K562 (cell line): ENCODE results near the gene BAK1. TPM values are rescaled to one million over a fixed set of nuclear protein-coding genes. Genes with fewer than 3 reads are reported as not detected.
A peak's percentile ranks its signal among the peaks of the same experiment; 100 is the strongest.

ENCODE experiments used
- ATAC-seq: fragments of 200-7000 bp; cut with Tn5 transposase; 3 replicates; pipeline ENCODE4 v1.9.1; 2020; ENCODE audit warnings: moderate library complexity
- BruUV-seq: library from RNA; stranded (reverse); fragments of 400-500 nt; replicated peaks from 2 replicates; lab custom pipeline; 2021; lab: Mats Ljungman, UMichigan
- CTCF ChIA-PET: fragments of 300-600 bp; formaldehyde crosslinking; extraction: SDS; loops from one replicate; lab custom pipeline; 2021; ENCODE audit warnings: low intra/inter-chr PET ratio; lab: Yijun Ruan, JAX
- POLR2A ChIA-PET: fragments of 300-600, 350-650 bp; sonication (Branson Sonifier 250); formaldehyde crosslinking; extraction: SDS; loops from one replicate; lab custom pipeline; 2021; ENCODE audit warnings: antibody characterized with exemption, inconsistent platforms; lab: Yijun Ruan, JAX
- DNase-seq, 4 experiments: peaks; one replicate each; pipeline versions ENCODE4 v3.0.0 to v3.0.0-alpha.2; 2011 to 2018; ENCODE audit warnings: low spot score in 3 of 4, mixed read lengths in 3 of 4; ENCODE audit errors: extremely low read depth in 1 of 4
- FAIRE-seq: peaks from 2 replicates; lab custom pipeline; 2011; peaks lifted over from hg19 to GRCh38; lab: Jason Lieb, UNC
- H2AFZ ChIP-seq: 2 replicates; pipeline ENCODE4 v1.6.0; 2011; ENCODE audit warnings: low read depth, low read length, control low read depth, inconsistent platforms
- H3K27ac ChIP-seq: fragments of 200-600 bp; 3 replicates; pipeline ENCODE4 v1.8.0; 2011; ENCODE audit warnings: low read depth, mild to moderate bottlenecking, control low read depth, inconsistent platforms, low read length, moderate library complexity, mixed read lengths; ENCODE audit errors: extremely low read depth
- H3K27me3 ChIP-seq, 2 experiments: fragments of 300-600 bp in 1 of 2; 2 replicates in 1 of 2; 3 replicates in 1 of 2; pipeline versions ENCODE4 v1.6.0 to v1.8.0; 2011; ENCODE audit warnings: inconsistent platforms in 2 of 2, low read length in 2 of 2, mild to moderate bottlenecking in 1 of 2, mixed read lengths in 1 of 2, moderate library complexity in 1 of 2; ENCODE audit not compliant: control insufficient read depth in 2 of 2, insufficient read depth in 2 of 2
- H3K36me3 ChIP-seq: fragments of 300-600 bp; 3 replicates; pipeline ENCODE4 v1.8.0; 2011; ENCODE audit warnings: mild to moderate bottlenecking, low read length, inconsistent platforms; ENCODE audit not compliant: control insufficient read depth, insufficient read depth
- H3K4me1 ChIP-seq, 2 experiments: fragments of 200-600 bp in 1 of 2; replicated peaks in 1 of 2; 2 replicates in 1 of 2; 3 replicates in 1 of 2; pipeline versions ENCODE4 v1.5.1 to v1.8.0; 2011; ENCODE audit warnings: inconsistent platforms in 2 of 2, low read length in 2 of 2, mild to moderate bottlenecking in 1 of 2, mixed read lengths in 1 of 2, moderate library complexity in 1 of 2; ENCODE audit not compliant: control insufficient read depth in 2 of 2, insufficient read depth in 2 of 2
- H3K4me2 ChIP-seq: 2 replicates; pipeline ENCODE4 v1.6.1; 2011; ENCODE audit warnings: low read length, control low read depth, inconsistent platforms, mixed read lengths; ENCODE audit not compliant: insufficient read depth
- H3K4me3 ChIP-seq: fragments of 200-600 bp; sonication (generic), shearing (Covaris generic); 2 replicates; pipeline ENCODE4 v1.5.1; 2016; ENCODE audit warnings: control low read depth, inconsistent platforms
- H3K79me2 ChIP-seq: fragments of 200-600 bp; 3 replicates; pipeline ENCODE4 v1.8.0; 2011; ENCODE audit warnings: low read length, inconsistent platforms; ENCODE audit not compliant: control insufficient read depth, insufficient read depth
- H3K9ac ChIP-seq, 2 experiments: 2 replicates each; pipeline versions ENCODE4 v1.6.0 to v1.6.1; 2011; ENCODE audit warnings: low read depth in 2 of 2, low read length in 2 of 2, control low read depth in 1 of 2, inconsistent platforms in 1 of 2, mild to moderate bottlenecking in 1 of 2, mixed read lengths in 1 of 2; ENCODE audit not compliant: insufficient read depth in 1 of 2
- H3K9me1 ChIP-seq: one replicate; pipeline ENCODE4 v1.6.0; 2011; ENCODE audit warnings: inconsistent platforms, mild to moderate bottlenecking, low read length, moderate library complexity; ENCODE audit not compliant: control insufficient read depth, insufficient read depth
- H3K9me3 ChIP-seq: replicated peaks from 2 replicates; pipeline ENCODE4 v1.5.1; 2011; ENCODE audit warnings: low read depth, low read length, inconsistent platforms; ENCODE audit not compliant: control insufficient read depth, insufficient read depth
- H4K20me1 ChIP-seq: replicated peaks from 2 replicates; pipeline ENCODE4 v1.6.1; 2011; ENCODE audit warnings: low read length, inconsistent platforms, mixed read lengths; ENCODE audit not compliant: control insufficient read depth, insufficient read depth
- ARID3A ChIP-seq: IDR thresholded peaks from 2 replicates; pipeline ENCODE4 v1.6.1; 2012; ENCODE audit warnings: low read depth, low read length, improper control_type of control experiment, borderline replicate concordance
- FUS ChIP-seq: fragments of 200-400 bp; formaldehyde crosslinking; optimal IDR thresholded peaks from 2 replicates; pipeline ENCODE3; 2017; ENCODE audit warnings: low read depth, low read length
- MITF ChIP-seq: IDR thresholded peaks from 2 replicates; pipeline ENCODE4 v1.6.1; 2014; ENCODE audit warnings: antibody characterized with exemption
- MTF1 ChIP-seq: fragments of 250-450 bp; sonication (Bioruptor Pico); IDR thresholded peaks from 2 replicates; pipeline ENCODE4 v1.9.0; 2021; ENCODE audit warnings: moderate library complexity, mild to moderate bottlenecking, inconsistent platforms, borderline replicate concordance
- MYC ChIP-seq, 2 experiments: fragments of 250-450 bp in 1 of 2; sonication (Bioruptor Pico) in 1 of 2; IDR thresholded peaks; 2 replicates each; pipeline versions ENCODE4 v1.5.1 to v1.6.1; 2012 to 2021; ENCODE audit warnings: low read depth in 2 of 2, borderline replicate concordance in 1 of 2, improper control_type of control experiment in 1 of 2, low read length in 1 of 2, mild to moderate bottlenecking in 1 of 2, moderate library complexity in 1 of 2
- NR2F6 ChIP-seq: fragments of 450-650 bp; formaldehyde crosslinking; IDR thresholded peaks from 2 replicates; pipeline ENCODE4 v1.4.0; 2020; ENCODE audit warnings: mild to moderate bottlenecking
- POLR2H ChIP-seq: IDR thresholded peaks from 2 replicates; pipeline ENCODE4 v1.6.1; 2016; ENCODE audit warnings: missing genetic modification characterization, low read depth, mild to moderate bottlenecking, control low read depth, missing compliant biosample characterization, moderate library complexity
- TBL1XR1 ChIP-seq, 2 experiments: IDR thresholded peaks; 2 replicates each; pipeline ENCODE4 v1.6.1; 2012; ENCODE audit warnings: improper control_type of control experiment in 2 of 2, low read length in 2 of 2, mild to moderate bottlenecking in 1 of 2
- UBTF ChIP-seq, 2 experiments: IDR thresholded peaks; 2 replicates each; pipeline ENCODE4 v1.6.1; 2012; ENCODE audit warnings: improper control_type of control experiment in 2 of 2, low read depth in 2 of 2, low read length in 2 of 2, borderline replicate concordance in 1 of 2
- ZNF639 ChIP-seq, 2 experiments: fragments of 200-800 bp in 1 of 2; sonication (Bioruptor generic) in 1 of 2; sonication (generic) in 1 of 2; formaldehyde crosslinking in 1 of 2; IDR thresholded peaks in 1 of 2; conservative IDR thresholded peaks in 1 of 2; 2 replicates each; pipeline versions ENCODE4 v1.5.0 to v1.6.1; 2016 to 2020; ENCODE audit warnings: missing compliant biosample characterization in 1 of 2, missing genetic modification characterization in 1 of 2, missing genetic modification reagents in 1 of 2
- ZNF644 ChIP-seq: fragments of 200-800 bp; sonication (Bioruptor generic); IDR thresholded peaks from 2 replicates; pipeline ENCODE4 v1.6.1; 2016; ENCODE audit warnings: low read depth, missing genetic modification characterization, missing compliant biosample characterization
- ZNF780A ChIP-seq: fragments of 250-450 bp; sonication (Bioruptor Pico); IDR thresholded peaks from 2 replicates; pipeline ENCODE4 v1.5.0; 2021; ENCODE audit warnings: mild to moderate bottlenecking
- ZSCAN29 ChIP-seq: fragments of 450-650 bp; IDR thresholded peaks from 2 replicates; pipeline ENCODE4 v1.6.1; 2017
- WGBS: fragments of 100-300 bp; shearing (Covaris generic); methylation state at CpG from one replicate; pipeline ENCODE4 v1.1.6; 2016; ENCODE audit warnings: low coverage, mixed read lengths; ENCODE audit not compliant: insufficient coverage; ENCODE audit errors: missing lambda C conversion rate; 5-methylcytosine and 5-hydroxymethylcytosine counted together
- in situ Hi-C: fragments of 300-500 bp; cut with MboI; formaldehyde crosslinking; loops from 4 replicates; pipeline ENCODE4 v1.15.0; 2018; ENCODE audit warnings: inconsistent platforms, mixed read lengths
- intact Hi-C: fragments of 100-400 bp; cut with micrococcal nuclease; formaldehyde crosslinking; loops from 2 replicates; pipeline ENCODE4 v1.14.2; 2022
- polyA plus RNA-seq, 8 experiments: library from polyadenylated mRNA; depleted of rRNA in 4 of 8; stranded (reverse) in 5 of 8; unstranded in 3 of 8; fragments of >200 nt; fragmentation: Nextera tagmentation in 2 of 8; fragmentation: Illumina TruSeq in 1 of 8; extraction: Ambion mirVana in 2 of 8; extraction: Trizol in 1 of 8; gene quantifications; 2 replicates each; pipeline versions ENCODE4 v1.2.1 to v1.2.3, GENCODE V29; 2011 to 2014; ENCODE audit warnings: inconsistent platforms in 1 of 8, missing spikeins in 1 of 8
- total RNA-seq, 7 experiments: library from RNA; depleted of rRNA in 6 of 7; stranded (reverse); fragments of >200 nt in 6 of 7; fragmentation: Illumina TruSeq in 2 of 7; extraction: Trizol in 2 of 7; gene quantifications; 2 replicates each; pipeline versions ENCODE4 v1.2.1 to v1.2.3, GENCODE V29; 2011 to 2021; ENCODE audit warnings: low replicate concordance in 1 of 7

The BAK1 gene
- total and polyA plus RNA-seq, 9 of the 15 experiments (the other 6 are each of a cell fraction or from before 2014, with no cell fraction given) = 5.4 to 30.7 (median 18.9) TPM

- intact Hi-C loops = no loop called here
- no peaks in the 10 kb centered on the region for H3K9me3 ChIP-seq
- H3K9ac ChIP-seq = peak overlapping the region in 1 of 2 experiments; percentile 13; a peak in 1 of 4 replicates
- no peak overlapping the region for H2AFZ ChIP-seq
- H3K4me2 ChIP-seq = no peak overlapping the region
- H3K79me2 ChIP-seq = no peaks in the 10 kb centered on the region
- ATAC-seq (no peak), FAIRE-seq (no peak), DNase-seq (no peak)
- no peaks in the 10 kb centered on the region for H3K9me1 ChIP-seq
- H4K20me1 ChIP-seq = no peaks in the 10 kb centered on the region
- ChIA-PET CTCF (no interaction called here), POLR2A (interaction anchor here (0.8 to 3.1 kb wide), 2 partner anchors 8 to 15 kb away, joined by 3 to 13 read pairs; no protein-coding TSS in a partner anchor)
- H3K27me3 ChIP-seq = peaks cover 0 to 2% of the 10 kb centered on the region in 2 experiments; a peak in 1 of 5 replicates
- peaks cover 0 to 7% of the 10 kb centered on the region in 2 experiments; a peak in 1 of 5 replicates for H3K4me1 ChIP-seq
- in situ Hi-C loops = no loop called here
- no peaks in the 10 kb centered on the region for H3K36me3 ChIP-seq
- WGBS = 3% methylated on average over 2 of the region's 2 CpGs
- no TSS peak for BruUV-seq
- H3K27ac ChIP-seq = no peak overlapping the region
- H3K4me3 ChIP-seq = no peak overlapping the region
- no peak for TF ChIP-seq ZNF644
- no peak for TF ChIP-seq UBTF (IDR thresholded peaks at IDR 0.05; ENCODE audit: borderline replicate concordance in 1 of 2, low read depth in 2 of 2, low read length in 2 of 2)
- no peak for TF ChIP-seq POLR2H (tag)
- TF ChIP-seq ZNF780A (CRISPR knock-in tag) = no peak
- no peak for TF ChIP-seq FUS
- TF ChIP-seq ZNF639 (CRISPR knock-in tag; conservative IDR thresholded peaks at IDR 0.05 in 1 of 2, IDR thresholded peaks at IDR 0.05 in 1 of 2) = no peak
- no peak for TF ChIP-seq TBL1XR1 (IDR thresholded peaks at IDR 0.05; ENCODE audit: low read length in 2 of 2)
- no peak for TF ChIP-seq MITF
- no peak for TF ChIP-seq ARID3A
- no peak for TF ChIP-seq MYC (IDR thresholded peaks at IDR 0.05; ENCODE audit: low read depth, low read length)
- no peak for TF ChIP-seq MYC (CRISPR knock-in tag; IDR thresholded peaks at IDR 0.05; ENCODE audit: borderline replicate concordance, low read depth)
- no peak for TF ChIP-seq NR2F6 (CRISPR knock-in tag)
- no peak for TF ChIP-seq MTF1 (CRISPR knock-in tag)
- no peak for TF ChIP-seq ZSCAN29
These were observed 28.5 kb downstream of the BAK1 start for GRCh38 chr6:33551538-33551937.
